HG02642 (cell line): ENCODE data around the gene STAP1.
"Not testable (repeated sequence)": the region's sequence is repeated elsewhere in the genome, so short reads cannot be mapped to it uniquely, and the experiment has no call there.

Experiments used
- ATAC-seq: cut with Tn5 transposase; IDR thresholded peaks from one replicate; pipeline ENCODE4 v1.9.1; 2021; ENCODE audit warnings: mild to moderate bottlenecking; ENCODE audit not compliant: unreplicated experiment, poor library complexity

Gene STAP1, protein sequence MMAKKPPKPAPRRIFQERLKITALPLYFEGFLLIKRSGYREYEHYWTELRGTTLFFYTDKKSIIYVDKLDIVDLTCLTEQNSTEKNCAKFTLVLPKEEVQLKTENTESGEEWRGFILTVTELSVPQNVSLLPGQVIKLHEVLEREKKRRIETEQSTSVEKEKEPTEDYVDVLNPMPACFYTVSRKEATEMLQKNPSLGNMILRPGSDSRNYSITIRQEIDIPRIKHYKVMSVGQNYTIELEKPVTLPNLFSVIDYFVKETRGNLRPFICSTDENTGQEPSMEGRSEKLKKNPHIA

GRCh38 chr4:67558493-67558892 is at the start of gene STAP1:
TSS of gene STAP1 (plus strand) at chr4:67558727. CDS start at chr4:67558810, 83 bp downstream.
- ATAC-seq: peak; percentile 68

DNA sequence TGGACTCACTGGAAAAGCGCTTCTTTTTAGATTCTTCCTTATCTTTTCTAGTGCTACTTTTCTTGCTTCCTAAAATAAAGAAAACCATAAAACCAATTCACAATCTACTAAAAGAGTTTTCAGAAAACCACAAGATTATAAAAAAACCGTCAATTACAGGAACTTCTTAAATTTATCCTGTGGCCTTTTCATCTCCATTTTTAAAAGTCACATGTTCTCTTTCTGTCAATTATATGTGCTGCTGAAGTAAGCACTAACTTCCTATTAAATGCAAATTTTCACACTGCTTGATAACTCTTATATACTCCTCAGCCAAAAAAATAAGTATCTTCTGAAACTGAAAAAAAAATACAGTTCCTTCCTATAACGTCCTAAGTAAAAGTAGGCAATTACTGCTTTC is 46.0 kb upstream of the STAP1 start:
- ATAC-seq: no peak

DNA sequence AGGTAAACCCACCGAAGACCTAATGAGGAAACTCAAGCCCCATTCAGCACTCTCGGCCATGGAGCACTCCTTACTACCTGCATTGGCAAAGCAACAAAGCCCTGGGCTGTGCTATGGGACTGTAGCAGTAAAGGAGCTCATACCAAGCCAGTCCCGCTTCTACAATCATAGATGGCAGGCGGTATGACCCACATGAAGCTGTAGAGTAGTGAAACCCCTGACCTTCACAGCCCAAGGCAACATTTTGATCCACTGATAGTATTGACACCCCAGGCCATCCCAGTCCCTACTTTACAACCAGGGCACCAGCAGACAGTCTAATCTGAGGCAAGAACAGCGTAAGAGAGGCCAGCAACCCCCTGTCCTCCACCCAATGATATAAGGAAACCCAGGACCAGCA is 38.4 kb upstream of the STAP1 start:
- ATAC-seq: no peak

DNA sequence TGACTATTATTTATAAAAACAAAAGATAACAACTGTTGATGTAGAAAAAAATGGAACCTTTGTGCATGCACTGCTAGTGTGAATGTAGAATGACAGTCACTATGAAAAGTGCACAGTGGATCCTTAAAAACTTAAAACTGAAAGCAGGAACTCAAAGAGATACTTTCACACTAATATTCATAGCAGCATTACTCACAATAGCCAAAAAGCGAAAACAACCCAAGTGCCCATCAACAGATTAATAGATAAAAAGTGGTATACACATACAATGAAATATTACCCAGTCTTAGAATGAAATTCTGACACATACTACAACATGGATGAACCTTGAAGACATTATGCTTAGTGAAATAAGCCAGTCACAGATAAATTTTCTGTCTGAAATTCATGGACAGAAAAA is 37.0 kb upstream of the STAP1 start:
- ATAC-seq: peak; percentile 68

DNA sequence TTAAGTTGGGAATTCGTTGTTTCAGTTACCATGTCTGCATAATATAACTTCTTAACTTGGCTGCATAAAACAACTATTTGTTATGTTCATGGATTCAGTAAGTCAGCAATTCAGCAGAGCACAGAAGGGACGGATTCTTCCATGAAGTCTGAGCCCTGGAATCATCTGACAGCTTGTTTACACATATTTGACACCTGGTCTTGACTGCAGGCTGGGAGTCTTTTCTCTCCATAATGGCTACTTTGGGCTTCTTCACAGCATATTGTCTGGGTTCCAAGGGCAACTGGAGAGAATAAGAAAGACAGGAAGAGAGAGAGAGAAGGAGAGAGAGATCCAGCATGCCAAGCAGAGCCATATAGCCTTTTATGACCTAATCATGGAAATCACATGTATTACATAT is 36.3 kb upstream of the STAP1 start:
- no peak for ATAC-seq

DNA sequence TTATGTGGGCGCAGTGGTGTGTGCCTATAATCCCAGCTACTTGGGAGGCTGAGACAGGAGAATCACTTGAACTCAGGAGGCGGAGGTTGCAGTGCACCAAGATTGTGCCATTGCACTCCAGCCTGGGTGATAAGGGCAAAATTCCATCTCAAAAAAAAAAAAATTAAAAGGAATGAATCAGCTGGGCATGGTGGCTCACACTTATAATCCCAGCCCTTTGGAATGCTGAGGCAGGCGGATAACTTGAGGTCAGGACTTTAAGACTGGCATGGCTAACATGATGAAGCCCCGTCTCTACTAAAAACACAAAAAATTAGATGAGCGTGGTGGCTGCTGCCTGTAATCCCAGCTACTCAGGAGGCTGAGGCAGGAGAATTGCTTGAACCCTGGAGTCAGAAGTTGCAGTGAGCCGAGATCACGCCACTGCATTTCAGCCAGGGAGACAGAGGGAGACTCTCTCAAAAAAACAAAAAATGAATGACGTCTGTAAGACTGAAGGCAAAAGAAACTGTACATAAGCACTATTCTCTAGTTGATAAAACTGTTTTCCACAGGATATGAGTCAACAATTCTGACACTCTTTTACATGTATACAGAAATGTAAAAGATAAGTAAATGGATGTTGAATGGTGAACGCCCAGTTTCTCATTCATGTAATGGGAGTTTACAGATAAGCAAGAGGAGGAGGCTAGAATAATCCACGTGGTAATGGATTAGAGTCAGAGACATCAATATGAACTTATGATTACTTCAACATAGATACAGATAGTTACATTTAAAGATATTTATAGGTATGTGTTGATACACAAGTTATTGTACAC is 35.5 kb upstream of the STAP1 start:
- no peak for ATAC-seq

DNA sequence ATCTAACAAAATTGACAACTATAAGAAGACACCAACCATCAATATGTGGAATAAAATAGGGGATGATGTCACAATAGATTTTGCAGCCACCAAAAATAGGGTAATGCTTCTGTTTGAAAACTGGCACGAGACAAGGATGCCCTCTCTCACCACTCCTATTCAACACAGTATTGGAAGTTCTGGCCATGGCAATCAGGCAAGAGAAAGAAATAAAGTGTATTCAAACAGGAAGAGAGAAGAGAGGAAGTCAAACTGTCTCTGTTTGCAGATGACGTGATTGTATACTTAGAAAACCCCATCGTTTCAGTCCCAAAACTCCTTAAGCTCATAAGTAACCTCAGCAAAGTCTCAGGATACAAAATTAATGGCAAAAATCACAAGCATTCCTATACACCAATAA is 34.4 kb upstream of the STAP1 start:
- ATAC-seq: not testable (repeated sequence)

DNA sequence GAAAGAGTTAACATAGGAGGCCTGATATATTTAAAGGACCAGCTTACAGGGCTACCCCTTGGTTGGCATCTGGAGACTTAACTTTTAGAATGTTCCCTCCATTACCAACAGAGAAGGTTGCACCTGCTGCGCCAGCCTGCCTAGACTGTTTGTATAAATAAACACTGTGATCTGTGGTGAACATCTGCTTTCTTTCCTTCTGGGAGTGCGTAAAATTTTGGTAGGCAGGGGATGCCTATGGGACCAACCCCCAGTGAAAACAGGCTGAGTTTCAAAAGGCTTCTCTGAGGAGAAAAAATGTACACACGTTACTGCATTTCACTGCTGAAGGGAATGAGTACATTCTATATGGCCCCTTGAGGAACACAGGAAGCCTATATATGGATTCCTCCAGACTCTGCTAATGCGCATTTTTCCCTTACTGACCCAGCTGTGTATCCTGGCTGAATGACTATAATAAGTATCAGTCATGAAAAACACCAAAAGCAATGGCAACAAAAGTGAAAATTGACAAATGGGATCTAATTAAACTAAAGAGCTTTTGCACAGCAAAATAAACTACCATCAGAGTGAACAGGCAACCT is 27.1 kb upstream of the STAP1 start:
- ATAC-seq: no peak

- not testable (repeated sequence) for ATAC-seq
These were observed 26.1 kb upstream of the STAP1 start for GRCh38 chr4:67532397-67532796.

DNA sequence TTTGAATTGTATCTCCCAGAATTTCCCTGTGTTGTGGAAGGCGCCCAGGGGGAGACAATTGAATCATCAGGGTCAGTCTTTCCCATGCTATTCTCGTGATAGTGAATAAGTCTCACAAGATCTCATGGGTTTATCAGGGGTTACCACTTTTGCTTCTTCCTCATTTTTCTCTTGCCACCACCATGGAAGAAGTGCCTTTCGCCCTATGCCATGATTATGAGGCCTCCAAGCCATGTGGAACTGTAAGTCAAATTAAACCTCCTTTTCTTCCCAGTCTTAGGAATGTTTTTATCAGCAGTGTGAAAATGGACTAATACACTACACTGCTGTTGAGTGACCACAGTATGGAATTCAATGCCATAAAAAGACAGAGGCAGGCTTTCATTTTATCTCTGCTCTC is 25.4 kb upstream of the STAP1 start:
- ATAC-seq: no peak

- ATAC-seq: no peak
These were observed 23.2 kb upstream of the STAP1 start for GRCh38 chr4:67535280-67535840.

DNA sequence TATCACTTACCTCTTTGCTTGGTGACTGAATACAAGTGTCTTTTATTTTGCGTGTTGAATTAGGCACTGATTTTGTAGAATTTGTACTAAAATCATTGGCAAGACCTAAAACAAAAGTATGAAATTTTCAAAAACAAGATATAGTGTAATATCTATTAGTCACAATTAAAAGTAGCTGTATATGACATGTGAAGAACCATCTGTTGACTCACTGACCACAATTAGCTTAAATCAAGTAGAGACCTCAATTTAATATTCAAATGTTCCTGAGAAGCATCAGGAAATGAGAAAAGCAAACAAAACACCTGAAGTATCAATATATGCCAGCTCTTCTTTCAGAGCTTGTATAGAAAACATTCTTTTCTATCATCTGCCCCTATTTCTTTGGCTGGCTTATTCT is 18.7 kb upstream of the STAP1 start:
- no peak for ATAC-seq

DNA sequence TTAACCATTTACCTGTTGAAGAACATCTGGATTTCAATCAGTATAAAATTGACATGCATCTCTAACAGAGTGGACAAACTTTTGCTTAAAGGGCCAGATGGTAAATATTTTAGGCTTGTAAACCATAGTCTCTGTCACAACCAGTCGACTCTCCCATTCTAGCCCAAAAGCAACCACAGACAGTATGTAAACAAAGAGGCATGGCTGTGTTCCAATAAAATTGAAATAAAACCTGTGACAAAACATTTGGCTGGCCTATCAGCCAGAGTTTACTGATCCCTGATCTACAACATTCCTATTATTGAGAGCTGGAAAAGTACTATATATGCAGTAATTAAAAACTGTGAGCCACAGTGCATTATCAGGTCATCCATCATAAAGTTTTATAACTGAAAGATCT is 16.5 kb upstream of the STAP1 start:
- ATAC-seq: no peak

GRCh38 chr4:67545199-67546003 is 13.1 kb upstream of the STAP1 start, which contains the start of gene CENPC:
TSS of gene CENPC (minus strand) at chr4:67545503. CDS start at chr4:67545355, 148 bp downstream.
- peak; percentile 98 for ATAC-seq

DNA sequence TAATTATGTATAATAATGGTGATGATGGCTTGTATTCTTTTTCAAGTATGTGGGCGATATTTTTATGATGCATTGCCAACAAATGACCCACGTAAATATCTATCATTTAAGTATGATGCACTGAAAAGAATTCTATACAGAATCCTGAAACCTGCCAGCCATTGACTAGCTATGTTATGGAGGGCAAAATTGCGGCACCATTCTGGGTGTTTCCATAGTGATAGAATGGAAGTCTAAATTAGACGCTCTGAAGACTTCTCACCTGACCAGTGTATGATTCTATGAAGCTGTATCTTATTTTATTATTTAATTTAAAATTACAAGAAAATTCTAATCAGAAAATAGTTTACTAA is 12.5 kb upstream of the STAP1 start:
- ATAC-seq: no peak

GRCh38 chr4:67546971-67547370 is 11.6 kb upstream of the STAP1 start:
- no peak for ATAC-seq

DNA sequence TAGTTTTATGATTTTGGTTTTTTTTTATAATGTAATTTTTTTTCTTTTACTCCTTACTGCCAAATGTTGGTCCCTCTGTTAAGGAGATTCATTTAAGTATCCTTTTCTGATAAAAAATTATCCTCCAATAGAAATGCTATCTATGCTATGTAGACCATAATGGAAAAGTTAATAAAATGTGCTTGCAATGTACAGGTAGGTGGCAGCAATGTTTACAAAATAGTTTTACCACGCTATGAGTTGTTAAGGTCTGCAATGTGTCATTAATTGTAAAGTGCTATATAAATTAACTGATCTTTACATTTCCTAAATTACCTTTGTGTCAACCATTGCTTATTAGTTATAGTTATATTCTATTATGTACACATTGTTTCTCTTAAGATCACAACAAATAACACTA is 9.4 kb upstream of the STAP1 start:
- ATAC-seq: peak; percentile 14

DNA sequence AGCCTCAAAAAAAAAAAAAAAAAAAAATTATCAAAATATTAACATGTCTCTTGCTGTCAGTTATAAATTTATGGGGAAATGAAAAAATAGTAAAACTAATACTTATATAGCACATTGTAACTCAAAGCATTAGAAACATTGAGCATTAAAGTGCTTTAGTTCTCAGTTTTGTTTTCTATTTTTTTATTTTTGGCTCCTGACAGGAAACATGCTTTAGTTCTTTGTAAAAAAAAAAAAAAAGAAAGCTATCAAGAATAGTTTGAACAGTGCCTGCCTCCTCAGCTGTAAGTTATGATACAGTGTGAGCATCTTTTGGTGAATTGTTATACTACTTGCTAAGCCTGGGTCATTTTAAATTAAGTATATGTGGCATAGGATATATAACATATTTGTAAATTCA is 8.1 kb upstream of the STAP1 start:
- ATAC-seq: peak; percentile 40

DNA sequence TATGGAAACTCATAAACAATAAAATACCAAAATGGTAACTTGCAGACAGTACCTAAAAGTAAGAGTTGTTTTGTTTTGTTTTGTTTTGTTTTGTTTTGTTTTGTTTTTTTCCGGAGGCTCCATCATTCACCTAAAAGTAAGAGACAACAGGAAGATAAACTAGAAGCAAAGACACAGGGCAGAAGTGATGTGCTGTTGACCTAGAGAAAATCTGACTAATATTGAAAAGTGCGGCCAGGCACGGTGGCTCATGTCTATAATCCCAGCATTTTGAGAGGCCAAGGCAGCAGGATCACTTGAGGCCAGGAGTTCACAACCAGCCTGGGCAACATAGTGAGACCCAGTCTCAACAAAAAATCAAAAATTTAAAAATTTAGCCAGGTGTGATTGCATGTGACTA is 7.7 kb upstream of the STAP1 start:
- ATAC-seq: peak; percentile 27

GRCh38 chr4:67552146-67552792 is 6.3 kb upstream of the STAP1 start:
- ATAC-seq: not testable (repeated sequence)
